NCI-H1694 (cell line): ENCODE results near the gene FAM114A2.
"Not testable (repeated sequence)": the region's sequence is repeated elsewhere in the genome, so short reads cannot be mapped to it uniquely, and the experiment has no call there.

Experiments
- DNase-seq: peaks from one replicate; lab custom pipeline; 2025; lab: John Stamatoyannopoulos, UW

The FAM114A2 gene

GRCh38 chr5:154049636-154050035 is 10.9 kb upstream of the FAM114A2 start:
- DNase-seq = no peak

DNA sequence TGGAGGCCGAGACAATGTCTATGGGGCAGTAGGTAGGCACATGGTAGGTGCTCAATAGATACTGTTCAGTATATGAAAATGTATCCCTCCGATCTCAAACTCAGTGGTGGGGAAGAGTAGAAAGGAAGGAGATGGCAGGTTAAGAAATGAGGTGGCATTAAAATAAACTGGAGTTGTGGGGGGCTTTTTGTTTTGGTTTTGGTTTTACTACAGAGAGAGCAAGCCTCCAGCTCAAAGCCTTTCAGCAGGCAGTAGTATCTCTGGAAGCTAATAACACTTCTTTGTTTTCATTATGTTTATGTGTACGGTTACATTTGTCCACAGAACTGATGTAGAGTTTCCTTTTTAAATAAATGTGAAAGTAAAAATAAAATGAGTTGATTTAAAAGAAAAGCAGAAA is 8.6 kb upstream of the FAM114A2 start:
- no peak for DNase-seq

DNA sequence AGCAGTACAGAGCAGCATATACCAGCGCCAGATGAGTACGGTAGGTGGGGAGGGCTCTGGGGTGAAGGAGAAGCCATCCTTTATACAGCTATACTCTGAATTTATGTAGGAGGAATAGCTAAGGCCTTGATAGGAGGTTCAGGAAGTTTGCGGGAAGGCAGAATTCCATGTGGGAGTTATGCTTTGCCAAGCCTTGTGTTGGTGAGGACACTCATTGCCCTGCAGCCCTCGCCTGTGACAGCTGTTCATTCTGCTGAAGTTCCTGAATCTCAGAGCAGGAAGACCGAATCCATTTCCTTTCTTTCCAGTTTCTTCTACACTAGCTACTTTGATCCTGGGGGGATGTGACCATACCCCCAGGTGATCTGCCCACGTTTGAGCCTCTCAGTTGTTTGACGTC is 7.8 kb upstream of the FAM114A2 start:
- no peak for DNase-seq

- DNase-seq = no peak
Observed at GRCh38 chr5:154044581-154044980, 5.9 kb upstream of the FAM114A2 start.

DNA sequence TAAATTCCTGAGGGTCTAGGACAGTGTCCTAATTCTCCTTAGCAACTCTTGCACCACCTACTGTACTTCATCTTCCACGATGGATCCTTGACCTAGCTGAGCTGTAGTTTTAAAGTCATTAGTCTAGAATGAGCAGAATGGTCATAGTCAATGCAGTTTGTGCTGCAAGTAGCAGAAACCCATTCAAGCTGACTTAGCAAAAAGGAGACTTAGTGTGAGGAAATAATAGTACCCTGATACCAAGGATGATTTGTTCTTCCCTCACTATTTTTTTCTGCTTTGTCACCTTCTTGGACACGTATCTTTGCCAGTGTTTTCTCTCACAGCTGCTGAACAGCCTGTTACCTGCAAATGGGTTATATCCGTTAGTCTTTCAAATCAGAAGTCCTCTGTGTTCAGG is 5.4 kb upstream of the FAM114A2 start:
- DNase-seq = no peak

GRCh38 chr5:154042766-154043165 is 4.1 kb upstream of the FAM114A2 start:
- no peak for DNase-seq

- DNase-seq = no peak
Observed at GRCh38 chr5:154039458-154039829, 734 bp upstream of the FAM114A2 start.

- DNase-seq = peak; percentile 49
Observed at GRCh38 chr5:154038261-154038706, 426 bp downstream of the FAM114A2 start.

- no peak for DNase-seq
Observed at GRCh38 chr5:154034944-154035343, 3.8 kb downstream of the FAM114A2 start.

- no peak for DNase-seq
Observed at GRCh38 chr5:154031937-154032489, 6.7 kb downstream of the FAM114A2 start.

- no peak for DNase-seq
Observed at GRCh38 chr5:154025951-154026350, 12.8 kb downstream of the FAM114A2 start.

GRCh38 chr5:154018919-154019318 is 19.8 kb downstream of the FAM114A2 start:
- not testable (repeated sequence) for DNase-seq

- DNase-seq = no peak
Observed at GRCh38 chr5:154015071-154015693, 23.5 kb downstream of the FAM114A2 start.

- DNase-seq = no peak
Observed at GRCh38 chr5:154010660-154011059, 28.1 kb downstream of the FAM114A2 start.

GRCh38 chr5:154005648-154006047 is 33.1 kb downstream of the FAM114A2 start:
- no peak for DNase-seq

- DNase-seq = no peak
Observed at GRCh38 chr5:154002511-154003020, 36.1 kb downstream of the FAM114A2 start.

DNA sequence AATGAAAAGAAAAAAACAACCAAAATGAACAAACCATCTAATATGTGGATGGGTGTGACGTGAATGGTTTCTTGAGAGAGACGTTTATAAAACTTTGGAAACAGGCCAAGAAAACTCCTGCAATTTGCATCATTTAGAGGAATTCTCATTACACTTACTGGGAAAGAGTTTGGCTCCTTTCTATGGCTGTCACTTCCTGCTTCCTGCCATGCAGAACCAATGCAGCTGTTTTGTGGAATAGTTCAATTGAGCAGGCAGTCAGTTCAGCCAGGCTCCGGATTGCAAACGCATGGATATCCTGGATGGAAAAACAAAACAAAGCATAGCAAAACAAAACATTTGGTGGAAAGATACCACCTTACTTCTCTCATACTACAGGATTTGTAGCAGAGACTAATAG is 36.6 kb downstream of the FAM114A2 start:
- DNase-seq = no peak

DNA sequence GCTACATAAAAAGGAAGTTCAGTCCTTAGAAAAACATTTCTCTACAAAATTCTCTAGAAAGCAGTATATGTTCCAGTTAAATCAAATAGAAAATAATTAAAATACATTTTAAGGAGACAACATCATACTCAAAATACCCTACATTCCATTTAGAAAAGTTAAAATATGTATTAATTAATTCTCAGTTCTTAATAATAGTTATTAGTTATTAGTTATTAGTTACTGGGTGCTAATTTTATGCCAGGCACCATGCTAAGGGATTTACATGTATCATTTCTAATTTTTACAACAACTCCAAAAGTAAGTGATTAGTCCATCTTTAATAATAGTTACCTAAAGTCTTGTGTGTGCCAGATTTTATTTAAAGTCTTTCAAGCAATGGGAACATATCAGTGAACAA is 38.0 kb downstream of the FAM114A2 start:
- DNase-seq = no peak

DNA sequence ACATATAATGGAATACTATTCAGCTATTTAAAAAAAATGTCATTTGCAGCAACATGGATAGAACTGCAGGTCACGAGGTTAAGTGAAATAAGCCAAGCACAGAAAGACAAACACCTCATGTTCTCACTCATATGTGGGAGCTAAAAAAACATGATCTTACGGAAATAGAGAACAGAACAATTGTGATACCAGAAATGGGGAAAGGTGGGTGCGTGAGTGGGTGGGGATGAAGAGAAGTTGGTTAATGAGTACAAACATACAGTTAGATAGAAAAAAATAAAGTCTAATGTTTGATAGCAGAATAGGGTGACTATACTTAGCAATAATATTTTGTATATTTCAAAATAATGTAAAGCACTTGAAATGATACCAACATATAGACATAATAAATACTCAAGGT is 38.7 kb downstream of the FAM114A2 start:
- DNase-seq = no peak

DNA sequence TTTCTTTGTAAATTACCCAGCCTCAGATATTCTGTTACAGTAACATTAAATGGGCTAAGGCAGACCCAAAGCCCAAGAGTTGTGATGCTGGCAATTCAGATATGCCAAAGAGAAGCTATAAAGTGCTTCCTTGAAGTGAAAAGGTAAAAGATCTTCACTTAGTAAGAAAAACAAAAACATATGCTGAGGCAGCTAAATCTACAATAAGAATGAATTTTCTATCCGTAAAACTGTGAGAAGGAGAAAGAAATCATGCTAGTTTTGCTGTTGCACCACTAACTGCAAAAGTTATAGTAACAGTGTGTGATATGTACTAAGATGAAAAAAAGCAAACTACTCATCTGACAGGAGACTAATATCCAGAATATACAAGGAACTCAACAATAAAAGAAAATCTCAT is 39.9 kb downstream of the FAM114A2 start:
- no peak for DNase-seq

DNA sequence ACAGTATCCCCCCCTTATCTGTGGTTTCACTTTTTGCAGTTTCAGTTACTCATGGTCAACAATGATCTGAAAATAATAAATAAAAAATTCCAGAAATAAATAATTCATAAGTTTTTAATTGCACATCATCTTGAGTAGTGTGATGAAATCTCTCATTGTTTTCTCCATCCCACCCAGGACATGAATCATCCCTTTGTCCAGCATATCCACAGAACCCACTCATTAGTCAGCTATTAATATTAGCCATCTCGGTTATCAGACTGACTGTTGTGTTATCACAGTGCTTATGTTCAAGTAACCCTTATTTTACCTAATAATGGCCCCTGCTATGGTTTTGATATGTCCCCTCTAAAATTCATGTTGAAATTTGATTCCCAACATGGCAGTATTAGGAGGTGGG is 40.7 kb downstream of the FAM114A2 start:
- DNase-seq = no peak

DNA sequence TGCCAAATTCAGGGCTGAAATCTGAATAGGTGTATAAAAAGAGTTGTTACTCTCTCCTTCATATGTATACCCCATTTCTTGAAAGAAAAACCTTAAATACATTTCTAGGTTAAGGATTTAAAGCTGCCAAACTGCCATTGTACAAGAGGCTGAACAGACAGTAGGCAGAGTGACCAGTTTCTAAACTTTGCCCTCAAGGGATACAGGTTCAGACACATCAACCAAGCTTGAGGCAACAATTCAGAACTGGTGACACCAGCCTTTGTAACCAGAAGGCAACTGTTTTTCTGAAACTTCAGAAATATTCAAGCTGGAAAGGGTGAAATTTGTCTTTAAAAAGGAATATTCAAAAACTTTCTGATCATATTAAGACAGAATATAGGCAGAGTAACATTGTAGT is 47.5 kb downstream of the FAM114A2 start:
- no peak for DNase-seq

GRCh38 chr5:153988510-153988909 is 50.2 kb downstream of the FAM114A2 start:
- no peak for DNase-seq

GRCh38 chr5:153987301-153987700 is 51.4 kb downstream of the FAM114A2 start:
- no peak for DNase-seq
